Activated B cell treated with CpG ODN at 0.5 μM for 24 hours (primary cell): ENCODE data around the gene FZD2. TPM values are rescaled to one million over a fixed set of nuclear protein-coding genes. Genes with fewer than 3 reads are reported as not detected.

Experiments used
- ATAC-seq: fragments of 200-7000 bp; cut with Tn5 transposase; one replicate; pipeline ENCODE4 v1.10.0; 2021; ENCODE audit warnings: low read depth, mild to moderate bottlenecking, moderate library complexity
- CTCF ChIA-PET: fragments of 350-600 bp; sonication (Branson Sonifier 250); formaldehyde crosslinking; loops from one replicate; lab custom pipeline; 2021; ENCODE audit warnings: antibody characterized with exemption; lab: Charles Lee
- POLR2A ChIA-PET: fragments of 350-600 bp; sonication (Branson Sonifier 250); formaldehyde crosslinking; loops from one replicate; lab custom pipeline; 2021; ENCODE audit warnings: antibody characterized with exemption; lab: Charles Lee
- DNase-seq: peaks from one replicate; pipeline ENCODE4 v3.0.0; 2022
- H3K27ac Mint-ChIP-seq: one replicate; pipeline ENCODE4 v1.8.0; 2020; ENCODE audit warnings: mixed read lengths
- H3K27me3 Mint-ChIP-seq: one replicate; pipeline ENCODE4 v1.8.0; 2021; ENCODE audit warnings: mixed read lengths
- H3K36me3 Mint-ChIP-seq: one replicate; pipeline ENCODE4 v1.8.0; 2021; ENCODE audit warnings: low read depth, mixed read lengths
- H3K4me1 Mint-ChIP-seq: one replicate; pipeline ENCODE4 v1.8.0; 2021; ENCODE audit warnings: mixed read lengths
- H3K4me3 Mint-ChIP-seq: one replicate; pipeline ENCODE4 v1.8.0; 2020; ENCODE audit warnings: mild to moderate bottlenecking, mixed read lengths
- H3K9me3 Mint-ChIP-seq: one replicate; pipeline ENCODE4 v1.8.0; 2020; ENCODE audit warnings: mixed read lengths
- CTCF ChIP-seq: fragments of 200-600 bp; IDR thresholded peaks from one replicate; pipeline ENCODE4 v1.8.0; 2022; ENCODE audit warnings: antibody characterized with exemption, mild to moderate bottlenecking
- intact Hi-C: fragments of 100-400 bp; cut with micrococcal nuclease; formaldehyde crosslinking; loops from one replicate; pipeline ENCODE4 v1.15.1; 2024
- total RNA-seq: library from RNA; stranded (reverse); gene quantifications from 2 replicates; pipeline ENCODE4 v1.2.3, GENCODE V29; 2022

The FZD2 gene
- total RNA-seq, 1 donor from 2014 or later: 0.91 TPM

GRCh38 chr17:44547625-44548267 lies 9.5 kb upstream of the FZD2 start:
- Mint-ChIP-seq H3K27me3 (peaks cover 33% of the 10 kb centered on the region), H3K9me3 (no peaks in the 10 kb centered on the region), H3K4me3 (no peak overlapping the region), H3K27ac (no peak overlapping the region), H3K4me1 (no peaks in the 10 kb centered on the region), H3K36me3 (no peaks in the 10 kb centered on the region)
- ATAC-seq: no peak
- no peak for DNase-seq
- TF ChIP-seq CTCF: no peak
- CTCF ChIA-PET: no interaction called here
- intact Hi-C loops: no loop called here
- POLR2A ChIA-PET: no interaction called here

- Mint-ChIP-seq H3K27ac (no peak overlapping the region), H3K36me3 (no peaks in the 10 kb centered on the region), H3K4me1 (no peaks in the 10 kb centered on the region), H3K27me3 (peaks cover 30% of the 10 kb centered on the region), H3K4me3 (no peak overlapping the region), H3K9me3 (no peaks in the 10 kb centered on the region)
- ChIA-PET CTCF (no interaction called here), POLR2A (no interaction called here)
- no peak for DNase-seq
- ATAC-seq: no peak
- intact Hi-C loops: no loop called here
- TF ChIP-seq CTCF: no peak
Measured at GRCh38 chr17:44548376-44549230, 8.7 kb upstream of the FZD2 start.

GRCh38 chr17:44549686-44550085 lies 7.6 kb upstream of the FZD2 start:
- no peak overlapping the region for H3K4me3 Mint-ChIP-seq
- H3K27me3 Mint-ChIP-seq: peaks cover 23% of the 10 kb centered on the region
- H3K36me3 Mint-ChIP-seq: no peaks in the 10 kb centered on the region
- intact Hi-C loops: no loop called here
- CTCF ChIA-PET: no interaction called here
- POLR2A ChIA-PET: no interaction called here
- no peak overlapping the region for H3K27ac Mint-ChIP-seq
- H3K4me1 Mint-ChIP-seq: no peaks in the 10 kb centered on the region
- no peaks in the 10 kb centered on the region for H3K9me3 Mint-ChIP-seq
- no peak for DNase-seq
- TF ChIP-seq CTCF: no peak
- no peak for ATAC-seq

GRCh38 chr17:44552361-44552760 lies 4.9 kb upstream of the FZD2 start:
- no peak for TF ChIP-seq CTCF
- ChIA-PET CTCF (no interaction called here), POLR2A (no interaction called here)
- Mint-ChIP-seq H3K36me3 (peaks cover 5% of the 10 kb centered on the region), H3K9me3 (no peaks in the 10 kb centered on the region), H3K4me1 (peaks cover 13% of the 10 kb centered on the region), H3K27ac (no peak overlapping the region), H3K4me3 (no peak overlapping the region), H3K27me3 (peaks cover 14% of the 10 kb centered on the region)
- ATAC-seq (no peak), DNase-seq (no peak)
- intact Hi-C loops: no loop called here

GRCh38 chr17:44555099-44555498 lies 2.2 kb upstream of the FZD2 start:
- Mint-ChIP-seq H3K27ac (no peak overlapping the region), H3K27me3 (peaks cover 25% of the 10 kb centered on the region), H3K9me3 (no peaks in the 10 kb centered on the region), H3K4me1 (peaks cover 25% of the 10 kb centered on the region), H3K4me3 (no peak overlapping the region), H3K36me3 (peaks cover 5% of the 10 kb centered on the region)
- ChIA-PET POLR2A (no interaction called here), CTCF (no interaction called here)
- no peak for TF ChIP-seq CTCF
- no peak for ATAC-seq
- no peak for DNase-seq
- intact Hi-C loops: loop anchor here (5.0 kb wide), 2 partner anchors 228 to 507 kb away; partner anchors contain the start of gene NMT1
